GM21528 (cell line): ENCODE measurements around the gene DNAH8.

Experiments
- ATAC-seq: cut with Tn5 transposase; IDR thresholded peaks from one replicate; pipeline ENCODE4 v1.9.1; 2021; ENCODE audit warnings: mild to moderate bottlenecking, moderate library complexity; ENCODE audit not compliant: unreplicated experiment, low FRiP score

DNAH8 gene

GRCh38 chr6:39059496-39060310 is 344.6 kb downstream of the DNAH8 start:
- ATAC-seq, result no peak

- no peak for ATAC-seq
Observed at GRCh38 chr6:39060467-39061160, 345.5 kb downstream of the DNAH8 start.

GRCh38 chr6:39061182-39061581 is 346.1 kb downstream of the DNAH8 start:
- ATAC-seq, result no peak

GRCh38 chr6:39061588-39061987 is 346.5 kb downstream of the DNAH8 start:
- ATAC-seq, result no peak

GRCh38 chr6:39062014-39062740 is 347.1 kb downstream of the DNAH8 start:
- no peak for ATAC-seq

GRCh38 chr6:39063526-39063925 is 348.4 kb downstream of the DNAH8 start:
- no peak for ATAC-seq

- no peak for ATAC-seq
Observed at GRCh38 chr6:39065561-39065960, 350.4 kb downstream of the DNAH8 start.

- ATAC-seq, result no peak
Observed at GRCh38 chr6:39068391-39068790, 353.3 kb downstream of the DNAH8 start.

GRCh38 chr6:39072830-39073229 is 357.7 kb downstream of the DNAH8 start:
- ATAC-seq, result no peak

- no peak for ATAC-seq
Observed at GRCh38 chr6:39073471-39074355, 358.6 kb downstream of the DNAH8 start.

- ATAC-seq, result no peak
Observed at GRCh38 chr6:39074486-39074885, 359.4 kb downstream of the DNAH8 start.

- no peak for ATAC-seq
Observed at GRCh38 chr6:39075010-39075686, 360.0 kb downstream of the DNAH8 start.

GRCh38 chr6:39075807-39076622 is 360.9 kb downstream of the DNAH8 start:
- ATAC-seq, result no peak

GRCh38 chr6:39076623-39077535 is 361.8 kb downstream of the DNAH8 start:
- no peak for ATAC-seq

- ATAC-seq, result no peak
Observed at GRCh38 chr6:39077882-39078594, 362.9 kb downstream of the DNAH8 start.

- ATAC-seq, result no peak
Observed at GRCh38 chr6:39078695-39079094, 363.6 kb downstream of the DNAH8 start.
